ENCODE data around the gene HDAC5.

GRCh38 chr17:44092051-44092450 is 31.4 kb downstream of the HDAC5 start:
- TF ChIP-seq CTCF (IDR thresholded peaks at IDR 0.05) (no peak), POLR2AphosphoS5 (IDR thresholded peaks at IDR 0.05; ENCODE audit: insufficient read depth in 1 of 2, low read depth in 1 of 2) (no peak)
